H1 (cell line): ENCODE measurements around the gene GPR37. TPM values are rescaled to one million over a fixed set of nuclear protein-coding genes. Genes with fewer than 3 reads are reported as not detected.

Source experiments
- CTCF ChIA-PET: fragments of 300-600 bp; sonication (Branson Sonifier 250); formaldehyde crosslinking; loops from one replicate; lab custom pipeline; 2021; ENCODE audit not compliant: partially characterized antibody; lab: Charles Lee
- POLR2A ChIA-PET: fragments of 300-600 bp; sonication (Branson Sonifier 250); formaldehyde crosslinking; loops from one replicate; lab custom pipeline; 2021; ENCODE audit warnings: inconsistent platforms; ENCODE audit not compliant: partially characterized antibody; lab: Charles Lee
- DNase-seq, 2 experiments: peaks; one replicate each; pipeline versions ENCODE4 v3.0.0 to v3.0.0-alpha.2; 2010 to 2022; ENCODE audit warnings: low spot score in 2 of 2, low read depth in 1 of 2, mixed read lengths in 1 of 2
- FAIRE-seq: peaks from 2 replicates; lab custom pipeline; 2011; peaks lifted over from hg19 to GRCh38; lab: Jason Lieb, UNC
- H2AFZ ChIP-seq: 2 replicates; pipeline ENCODE4 v1.8.1; 2012; ENCODE audit warnings: low read length, inconsistent platforms
- H2AK5ac ChIP-seq: 2 replicates; pipeline ENCODE4 v1.6.1; 2013; ENCODE audit warnings: low read depth, low read length
- H2BK120ac ChIP-seq: replicated peaks from 2 replicates; pipeline ENCODE3; 2013; ENCODE audit warnings: low read depth, low read length, inconsistent platforms
- H2BK12ac ChIP-seq: 2 replicates; pipeline ENCODE4 v1.6.1; 2013; ENCODE audit warnings: low read depth, low read length
- H2BK15ac ChIP-seq: 2 replicates; pipeline ENCODE4 v1.6.1; 2013; ENCODE audit warnings: low read length
- H2BK20ac ChIP-seq: 2 replicates; pipeline ENCODE4 v1.6.1; 2013; ENCODE audit warnings: low read length
- H2BK5ac ChIP-seq: 2 replicates; pipeline ENCODE4 v1.6.1; 2013; ENCODE audit warnings: low read depth, low read length
- H3K14ac ChIP-seq: 2 replicates; pipeline ENCODE4 v1.6.1; 2013; ENCODE audit warnings: inconsistent platforms; ENCODE audit not compliant: insufficient read length
- H3K18ac ChIP-seq: 2 replicates; pipeline ENCODE4 v1.6.1; 2013; ENCODE audit warnings: low read length; ENCODE audit errors: extremely low read depth
- H3K23ac ChIP-seq: 2 replicates; pipeline ENCODE4 v1.6.1; 2013; ENCODE audit warnings: inconsistent platforms; ENCODE audit not compliant: insufficient read length
- H3K23me2 ChIP-seq: 2 replicates; pipeline ENCODE4 v1.6.1; 2013; ENCODE audit warnings: low read depth, low read length
- H3K27ac ChIP-seq: 2 replicates; pipeline ENCODE4 v1.6.1; 2011; ENCODE audit warnings: low read depth, low read length, inconsistent platforms
- H3K27me3 ChIP-seq, 4 experiments: replicated peaks in 1 of 4; 1 replicate in 1 of 4; 2 replicates in 3 of 4; pipeline versions ENCODE4 v1.6.1 to v1.8.1; 2011 to 2013; ENCODE audit warnings: low read length in 3 of 4, mild to moderate bottlenecking in 3 of 4, inconsistent platforms in 2 of 4, mixed read lengths in 2 of 4, moderate library complexity in 1 of 4; ENCODE audit not compliant: control insufficient read depth in 3 of 4, insufficient read depth in 3 of 4; ENCODE audit errors: extremely low read depth in 1 of 4
- H3K36me3 ChIP-seq, 4 experiments: 2 replicates each; pipeline versions ENCODE4 v1.6.1 to v1.8.1; 2011 to 2013; ENCODE audit warnings: mild to moderate bottlenecking in 4 of 4, low read length in 3 of 4, moderate library complexity in 2 of 4, control low read depth in 1 of 4, inconsistent platforms in 1 of 4; ENCODE audit not compliant: insufficient read depth in 4 of 4, control insufficient read depth in 2 of 4
- H3K4ac ChIP-seq: replicated peaks from 2 replicates; pipeline ENCODE3; 2013; ENCODE audit warnings: low read length, low read depth, mixed read lengths, inconsistent platforms; ENCODE audit not compliant: insufficient read length
- H3K4me1 ChIP-seq, 4 experiments: replicated peaks in 1 of 4; 1 replicate in 1 of 4; 2 replicates in 3 of 4; pipeline versions ENCODE4 v1.6.1 to v1.8.1; 2011 to 2013; ENCODE audit warnings: low read length in 3 of 4, inconsistent platforms in 2 of 4, mixed read lengths in 1 of 4; ENCODE audit not compliant: insufficient read depth in 4 of 4, control insufficient read depth in 3 of 4
- H3K4me2 ChIP-seq, 2 experiments: 2 replicates each; pipeline versions ENCODE4 v1.6.1 to v1.8.1; 2011 to 2013; ENCODE audit warnings: low read depth in 2 of 2, low read length in 2 of 2, control low read depth in 1 of 2, inconsistent platforms in 1 of 2, mild to moderate bottlenecking in 1 of 2; ENCODE audit not compliant: insufficient read depth in 1 of 2
- H3K4me3 ChIP-seq, 4 experiments: fragments of 200-600, 300-600 bp in 1 of 4; sonication (generic), shearing (Covaris generic), sonication (Bioruptor Twin) in 1 of 4; 2 replicates each; pipeline versions ENCODE4 v1.5.1 to v1.8.1; 2011 to 2016; ENCODE audit warnings: low read length in 4 of 4, low read depth in 3 of 4, control low read depth in 2 of 4, inconsistent platforms in 2 of 4, mild to moderate bottlenecking in 2 of 4, mixed read lengths in 1 of 4, moderate library complexity in 1 of 4; ENCODE audit not compliant: insufficient read depth in 2 of 4; ENCODE audit errors: extremely low read depth in 1 of 4
- H3K56ac ChIP-seq: replicated peaks from 2 replicates; pipeline ENCODE3; 2013; ENCODE audit warnings: low read depth, mild to moderate bottlenecking, mixed read lengths, low read length, inconsistent platforms; ENCODE audit not compliant: insufficient read length
- H3K79me1 ChIP-seq: 2 replicates; pipeline ENCODE4 v1.6.1; 2013; ENCODE audit warnings: low read depth, low read length, control low read depth
- H3K79me2 ChIP-seq, 2 experiments: 2 replicates each; pipeline versions ENCODE4 v1.6.1 to v1.8.1; 2012 to 2013; ENCODE audit warnings: low read length in 2 of 2, mild to moderate bottlenecking in 2 of 2, inconsistent platforms in 1 of 2; ENCODE audit not compliant: insufficient read depth in 2 of 2, control insufficient read depth in 1 of 2
- H3K9ac ChIP-seq, 4 experiments: replicated peaks in 1 of 4; 1 replicate in 1 of 4; 2 replicates in 3 of 4; pipeline versions ENCODE4 v1.6.1 to v1.8.1; 2011 to 2013; ENCODE audit warnings: low read depth in 3 of 4, low read length in 3 of 4, control low read depth in 2 of 4, mild to moderate bottlenecking in 2 of 4, moderate library complexity in 2 of 4, inconsistent platforms in 1 of 4; ENCODE audit errors: extremely low read depth in 1 of 4
- H3K9me3 ChIP-seq, 2 experiments: 2 replicates each; pipeline versions ENCODE4 v1.6.1 to v1.8.1; 2012 to 2013; ENCODE audit warnings: mild to moderate bottlenecking in 2 of 2, moderate library complexity in 2 of 2, control low read depth in 1 of 2, inconsistent platforms in 1 of 2, low read depth in 1 of 2, low read length in 1 of 2, mixed read lengths in 1 of 2; ENCODE audit not compliant: insufficient read depth in 2 of 2
- H4K20me1 ChIP-seq, 2 experiments: replicated peaks in 1 of 2; 2 replicates each; pipeline versions ENCODE3 to v1.8.1; 2011 to 2013; ENCODE audit warnings: inconsistent platforms in 2 of 2, low read length in 2 of 2, mild to moderate bottlenecking in 1 of 2; ENCODE audit not compliant: insufficient read depth in 2 of 2, control insufficient read depth in 1 of 2
- H4K5ac ChIP-seq: 2 replicates; pipeline ENCODE4 v1.6.1; 2013; ENCODE audit warnings: low read length, low read depth, mixed read lengths, inconsistent platforms; ENCODE audit not compliant: insufficient read length
- H4K8ac ChIP-seq: 2 replicates; pipeline ENCODE4 v1.8.0; 2013; ENCODE audit warnings: mild to moderate bottlenecking, moderate library complexity, low read length, inconsistent platforms; ENCODE audit not compliant: insufficient read depth; ENCODE audit errors: extremely low read depth
- H4K91ac ChIP-seq: replicated peaks from 2 replicates; pipeline ENCODE3; 2013; ENCODE audit warnings: low read length, mixed read lengths, inconsistent platforms; ENCODE audit not compliant: insufficient read length
- BCL11A ChIP-seq, 2 experiments: IDR thresholded peaks; one replicate each; pipeline ENCODE4 v1.6.1; 2011; ENCODE audit warnings: low read depth in 2 of 2, low read length in 2 of 2, mild to moderate bottlenecking in 2 of 2
- CBX8 ChIP-seq: fragments of 300-800, 300-1000 bp; sonication (generic); IDR thresholded peaks from 2 replicates; pipeline ENCODE4 v1.7.1; 2016; ENCODE audit warnings: low read depth, low read length, borderline replicate concordance
- CHD2 ChIP-seq: IDR thresholded peaks from 2 replicates; pipeline ENCODE4 v1.6.1; 2012; ENCODE audit warnings: low read length, improper control_type of control experiment
- RAD21 ChIP-seq, 2 experiments: IDR thresholded peaks in 1 of 2; conservative IDR thresholded peaks in 1 of 2; 2 replicates each; pipeline ENCODE4 v1.6.1; 2011; ENCODE audit warnings: low read depth in 2 of 2, low read length in 2 of 2, improper control_type of control experiment in 1 of 2, inconsistent platforms in 1 of 2, mild to moderate bottlenecking in 1 of 2, moderate library complexity in 1 of 2
- SUZ12 ChIP-seq: fragments of 200-600 bp; sonication (generic); IDR thresholded peaks from 2 replicates; pipeline ENCODE4 v1.6.1; 2012; ENCODE audit warnings: mild to moderate bottlenecking, inconsistent platforms, low read length, moderate library complexity, mixed read lengths
- TAF7 ChIP-seq: optimal IDR thresholded peaks from 2 replicates; pipeline ENCODE3; 2011; ENCODE audit warnings: low read depth, mild to moderate bottlenecking, inconsistent platforms, low read length, moderate library complexity, borderline replicate concordance
- TBP ChIP-seq: IDR thresholded peaks from 2 replicates; pipeline ENCODE4 v1.6.1; 2011; ENCODE audit warnings: low read depth, low read length, improper control_type of control experiment
- TEAD4 ChIP-seq: IDR thresholded peaks from 2 replicates; pipeline ENCODE4 v1.6.1; 2012; ENCODE audit warnings: low read depth, low read length, inconsistent platforms, mixed read lengths
- YY1 ChIP-seq: IDR thresholded peaks from 2 replicates; pipeline ENCODE4 v1.6.1; 2011; ENCODE audit warnings: low read depth, mild to moderate bottlenecking, low read length
- WGBS, 2 experiments: shearing (Covaris generic) in 1 of 2; methylation state at CpG; one replicate each; pipeline versions ENCODE4 v1.1.6 to v1.1.7; 2013 to 2015; ENCODE audit warnings: low lambda C conversion rate in 2 of 2, mixed read lengths in 2 of 2, inconsistent platforms in 1 of 2, low coverage in 1 of 2, missing lambda C conversion rate in 1 of 2; ENCODE audit not compliant: insufficient replicate concordance in 2 of 2, insufficient coverage in 1 of 2, insufficient read length in 1 of 2; ENCODE audit errors: extremely low coverage in 1 of 2, missing lambda C conversion rate in 1 of 2; 5-methylcytosine and 5-hydroxymethylcytosine counted together
- polyA plus RNA-seq, 7 experiments: library from polyadenylated mRNA; depleted of rRNA in 3 of 7; stranded (reverse) in 5 of 7; unstranded in 2 of 7; fragments of >200 nt in 5 of 7; fragments of 200-250 nt in 2 of 7; gene quantifications; 1 replicate in 5 of 7; 2 replicates in 1 of 7; 4 replicates in 1 of 7; pipeline versions ENCODE4 v1.2.1 to v1.2.3, GENCODE V29; 2011 to 2013; ENCODE audit warnings: missing spikeins in 2 of 7, mixed read lengths in 2 of 7
- total RNA-seq: library from RNA; stranded (reverse); fragmentation: NEBNext Ultra II Directional; extraction: Animal tissue kit (Norgen Biotek cat#: 25700); gene quantifications from 2 replicates; pipeline ENCODE4 v1.2.1, GENCODE V29; 2021
- TF ChIP-seq, protein P1 (sequence below): IDR thresholded peaks from 2 replicates; pipeline ENCODE4 v1.6.1; 2011; ENCODE audit warnings: low read depth, mild to moderate bottlenecking, low read length; ENCODE audit not compliant: insufficient read depth

Gene GPR37
- total and polyA plus RNA-seq, 2 of the 8 experiments (the other 6 are each of a cell fraction or from before 2014, with no cell fraction given) = 1.5 to 17.4 TPM

- H3K4me3 ChIP-seq = no peak overlapping the region
- no peak overlapping the region for H3K27ac ChIP-seq
- H2BK15ac ChIP-seq = no peak overlapping the region
- H3K36me3 ChIP-seq = no peaks in the 10 kb centered on the region
- no peak overlapping the region for H3K23ac ChIP-seq
- no peak overlapping the region for H2BK120ac ChIP-seq
- no peak overlapping the region for H4K8ac ChIP-seq
- no peak overlapping the region for H2AK5ac ChIP-seq
- 0 out of 2 replicates have a peak overlapping the region, but pooled peaks have one; percentile 27 for H2AFZ ChIP-seq
- ChIA-PET POLR2A (no interaction called here), CTCF (interaction anchor here (0.6 to 4.0 kb wide), 33 partner anchors 9 to 914 kb away, joined by 3 to 24 read pairs (median 4); partner anchors contain the start of gene GPR37)
- WGBS, 2 experiments = 47% methylated on average over 8 of the region's 9 CpGs; no CpG with 5 or more reads in 1 of the 2 experiments
- H2BK12ac ChIP-seq = no peak overlapping the region
- no peaks in the 10 kb centered on the region for H3K27me3 ChIP-seq
- peaks cover 0 to 8% (median 3%) of the 10 kb centered on the region in 4 experiments; a peak in 5 of 7 replicates for H3K4me1 ChIP-seq
- no peak overlapping the region for H4K5ac ChIP-seq
- no peaks in the 10 kb centered on the region for H3K9me3 ChIP-seq
- H3K4ac ChIP-seq = no peak overlapping the region
- H3K9ac ChIP-seq = no peak overlapping the region
- H3K79me1 ChIP-seq = no peaks in the 10 kb centered on the region
- FAIRE-seq (peak; percentile 92), DNase-seq (peak in 1 of 2 experiments; percentile 39)
- no peak overlapping the region for H2BK20ac ChIP-seq
- H2BK5ac ChIP-seq = no peak overlapping the region
- H4K20me1 ChIP-seq = no peaks in the 10 kb centered on the region
- no peak overlapping the region for H3K14ac ChIP-seq
- H4K91ac ChIP-seq = no peak overlapping the region
- H3K4me2 ChIP-seq = no peak overlapping the region
- no peak overlapping the region for H3K56ac ChIP-seq
- H3K18ac ChIP-seq = no peak overlapping the region; the same call in 1 of the 2 replicates
- H3K79me2 ChIP-seq = no peaks in the 10 kb centered on the region
- peaks cover 2% of the 10 kb centered on the region; the same call in 1 of the 2 replicates for H3K23me2 ChIP-seq
- no peak for TF ChIP-seq BCL11A (IDR thresholded peaks at IDR 0.05; ENCODE audit: low read depth in 2 of 2, low read length in 2 of 2)
- no peak for TF ChIP-seq TAF7
- no peak for TF ChIP-seq SUZ12
- TF ChIP-seq RAD21 (IDR thresholded peaks at IDR 0.05 in 1 of 2, conservative IDR thresholded peaks at IDR 0.05 in 1 of 2; ENCODE audit: low read depth in 2 of 2, low read length in 2 of 2) = peak; percentile 98 to 100
- TF ChIP-seq CBX8 = no peak
- TF ChIP-seq TBP = no peak
- TF ChIP-seq YY1 = 0 out of 2 replicates have a peak, but pooled peaks have one; percentile 39
- peak; percentile 35; the same call in 1 of the 2 replicates for TF ChIP-seq TEAD4
- TF ChIP-seq, protein P1, sequence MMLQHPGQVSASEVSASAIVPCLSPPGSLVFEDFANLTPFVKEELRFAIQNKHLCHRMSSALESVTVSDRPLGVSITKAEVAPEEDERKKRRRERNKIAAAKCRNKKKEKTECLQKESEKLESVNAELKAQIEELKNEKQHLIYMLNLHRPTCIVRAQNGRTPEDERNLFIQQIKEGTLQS = no peak
- no peak for TF ChIP-seq CHD2
Measured at GRCh38 chr7:124784879-124785818, 19.6 kb upstream of the GPR37 start.
